Posterior cingulate gyrus (tissue), 11 donors: Measurements from ENCODE around the gene COL4A2.
"Not testable (repeated sequence)": the region's sequence is repeated elsewhere in the genome, so short reads cannot be mapped to it uniquely, and the experiment has no call there.

Source experiments
- DNase-seq, 10 donors: peaks; one replicate each; pipeline versions ENCODE4 v3.0.0 to v3.0.0-alpha.2; 2020 to 2021; ENCODE audit warnings: mixed read lengths in 3 of 10
- intact Hi-C: fragments of 100-400 bp; cut with DNase I; formaldehyde crosslinking; loops from one replicate; pipeline ENCODE4 v1.15.1; 2023

Gene COL4A2

DNA sequence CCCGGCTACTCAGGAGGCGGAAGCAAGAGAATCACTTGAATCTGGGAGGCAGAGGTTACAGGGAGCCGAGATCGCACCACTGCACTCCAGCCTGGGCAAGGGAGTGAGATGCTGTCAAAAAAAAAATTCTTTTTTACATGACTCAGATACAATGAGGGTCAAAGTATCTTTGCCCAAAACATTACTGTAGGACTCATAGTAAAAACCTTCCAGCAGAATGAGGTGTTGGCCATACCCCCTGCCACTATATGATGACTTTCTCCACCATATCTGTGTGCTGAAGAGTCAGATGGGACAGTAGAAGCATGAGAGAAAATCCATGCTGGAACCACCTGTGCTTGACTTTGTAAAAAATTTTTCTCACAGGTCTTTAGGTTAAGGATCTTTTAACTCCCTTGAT, 86.7 kb downstream of the COL4A2 start:
- no peak for DNase-seq
- intact Hi-C loops = no loop called here

DNA sequence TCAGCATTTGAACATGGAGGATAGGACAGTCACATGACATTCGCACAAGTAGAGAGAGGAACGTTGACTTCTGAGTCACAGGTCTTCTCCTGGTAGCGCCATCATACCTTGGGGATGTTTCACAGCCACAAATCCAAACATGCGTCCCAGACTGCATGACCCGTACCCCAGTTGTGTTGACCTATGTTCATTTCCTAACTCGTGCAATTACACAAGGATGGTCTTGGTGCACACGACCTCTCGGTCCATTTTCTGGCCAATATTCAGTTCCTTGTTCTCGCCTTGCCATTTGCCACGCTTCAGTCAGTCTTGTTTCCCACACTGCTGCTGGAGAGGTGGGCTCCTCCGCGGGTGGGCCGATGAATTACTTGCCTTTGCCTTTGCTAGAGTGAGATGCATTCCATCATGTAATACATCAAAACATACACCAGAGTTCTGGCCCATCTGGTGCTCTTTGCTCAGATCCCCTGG, 87.3 kb downstream of the COL4A2 start:
- intact Hi-C loops = no loop called here
- no peak for DNase-seq

DNA sequence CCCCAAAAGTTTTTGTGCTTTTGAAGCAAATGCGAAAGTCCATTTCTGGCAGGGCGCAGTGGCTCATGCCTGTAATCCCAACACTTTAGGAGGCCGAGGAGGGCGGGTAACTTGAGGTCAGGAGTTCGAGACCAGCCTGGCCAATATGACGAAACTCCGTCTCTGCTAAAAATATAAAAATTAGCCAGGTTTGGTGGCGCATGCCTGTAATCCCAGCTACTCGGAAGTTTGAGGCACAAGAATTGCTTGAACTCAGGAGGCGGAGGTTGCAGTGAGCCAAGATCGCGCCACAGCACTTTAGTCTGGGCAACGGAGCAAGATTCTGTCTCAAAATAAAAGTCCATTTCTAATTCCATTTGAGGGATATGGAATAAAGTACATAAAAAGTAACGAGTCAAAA, 88.5 kb downstream of the COL4A2 start:
- intact Hi-C loops, DNase-seq: not testable (repeated sequence)

DNA sequence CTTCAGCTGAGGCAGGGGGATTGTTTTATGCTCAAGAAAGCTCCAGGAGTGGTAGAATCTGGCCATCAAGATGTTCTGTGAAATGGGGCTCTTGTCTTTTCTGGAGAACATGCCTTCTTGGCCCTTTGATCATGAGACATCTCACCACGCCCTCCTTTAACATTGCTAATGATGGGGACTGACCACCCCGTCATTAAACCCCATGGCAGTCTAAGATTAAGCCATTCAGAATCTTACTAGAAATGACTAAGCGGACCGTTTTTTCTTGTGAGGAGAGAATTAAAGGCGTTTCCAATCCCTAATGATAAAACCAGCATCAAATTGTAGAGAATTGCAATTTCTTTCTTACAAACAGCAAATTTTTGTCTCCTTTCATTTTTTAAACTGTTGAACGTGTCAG, 89.4 kb downstream of the COL4A2 start:
- intact Hi-C loops = no loop called here
- no peak for DNase-seq

DNA sequence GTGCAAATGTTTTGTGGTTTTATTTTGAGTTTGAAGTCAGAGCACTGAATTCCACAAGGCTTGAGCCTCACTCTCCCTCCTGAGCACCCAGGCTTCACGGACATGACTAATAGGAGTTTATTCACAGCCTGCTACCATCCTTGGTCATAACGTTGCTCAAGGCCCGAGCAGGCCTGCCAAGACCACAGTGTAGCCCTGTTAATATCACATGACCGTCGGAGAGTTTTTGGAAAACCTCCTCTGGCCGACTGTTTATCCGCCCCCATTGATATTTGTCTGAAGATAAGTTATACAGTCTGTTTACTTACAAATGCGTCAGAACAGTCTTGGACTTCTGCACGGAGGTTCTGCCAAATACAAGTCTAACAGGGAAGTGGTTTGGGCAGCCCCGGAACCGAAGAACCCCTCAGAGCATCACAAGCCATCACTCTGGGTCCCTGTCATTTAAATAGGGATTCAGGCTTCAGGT, 89.9 kb downstream of the COL4A2 start:
- intact Hi-C loops = no loop called here
- no peak for DNase-seq

DNA sequence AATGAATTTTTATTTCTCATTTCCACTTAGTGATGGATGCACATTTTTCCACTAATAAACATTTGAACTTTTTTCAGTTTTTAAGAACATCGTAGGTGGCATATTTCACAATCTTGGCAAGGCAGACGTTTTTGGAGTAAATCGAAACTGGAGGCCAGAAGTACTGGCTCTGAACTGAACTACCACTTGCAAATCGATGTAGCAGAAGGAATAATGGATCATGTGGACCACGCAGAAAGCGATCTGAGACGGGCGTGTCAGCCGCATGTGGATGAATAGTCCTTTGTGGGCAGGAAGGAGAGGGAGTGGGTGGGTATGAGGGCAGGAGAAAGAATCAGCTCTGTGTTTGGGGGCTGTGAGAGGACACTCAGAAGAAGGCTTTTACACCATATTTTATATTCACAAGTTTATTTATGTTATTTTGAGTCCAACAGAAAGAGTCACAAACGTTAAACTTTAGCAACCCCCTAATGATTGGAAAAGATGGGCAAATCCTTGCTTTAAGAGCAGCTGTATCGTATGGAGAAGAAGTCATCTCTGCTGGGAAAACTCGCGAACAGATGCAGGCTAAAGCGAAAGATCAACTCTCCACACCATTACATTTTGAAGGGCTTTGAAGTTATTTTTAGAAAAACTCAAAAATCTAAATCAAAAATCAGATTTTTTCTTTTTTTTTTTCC, 90.5 kb downstream of the COL4A2 start:
- peak in 5 of 10 donors; percentile 34 to 93 (median 54) for DNase-seq

DNA sequence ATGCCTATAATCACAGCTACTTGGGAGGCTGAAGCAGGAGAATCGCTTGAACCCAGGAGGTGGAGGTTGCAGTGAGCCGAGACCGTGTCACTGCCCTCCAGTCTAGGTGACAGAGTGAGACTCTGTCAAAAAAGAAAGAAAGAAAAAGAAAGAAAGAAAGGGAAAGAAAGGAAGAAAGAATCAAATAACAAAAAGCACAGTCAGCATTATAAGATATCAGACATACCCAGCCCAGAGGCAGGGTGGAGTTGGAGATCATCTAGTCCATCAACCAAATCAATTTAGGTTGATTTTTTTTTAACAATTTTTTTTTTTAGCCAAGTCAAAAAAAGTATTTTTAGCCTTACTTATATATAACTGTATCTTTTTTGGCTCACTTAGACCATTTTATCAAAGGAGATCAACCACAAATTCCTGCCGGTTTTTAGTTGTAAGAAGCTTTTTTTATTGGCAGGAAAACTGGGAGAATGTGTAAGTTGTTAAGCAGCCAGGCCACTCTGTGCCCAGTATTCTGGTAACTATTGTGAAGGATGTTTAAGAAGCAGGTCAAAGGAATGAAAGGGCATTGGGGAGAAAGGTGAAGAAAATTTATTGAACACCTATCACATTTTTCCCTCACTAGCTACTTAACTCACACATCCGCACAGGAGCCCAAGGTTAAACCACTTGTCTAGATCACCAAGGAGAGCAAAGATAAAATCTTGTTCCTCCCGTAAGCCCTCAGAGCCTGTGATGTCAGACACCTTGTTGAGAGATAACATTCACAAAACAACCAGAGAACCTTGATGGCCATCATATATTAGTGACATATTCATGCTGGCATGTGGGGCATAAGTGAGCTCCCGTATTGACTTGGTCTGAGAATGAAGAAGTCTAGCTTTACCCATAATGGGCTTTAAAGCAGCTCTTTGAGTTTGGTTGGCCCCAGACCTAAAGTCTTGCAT, 91.8 kb downstream of the COL4A2 start:
- DNase-seq = no peak
- intact Hi-C loops = no loop called here

More for the DNA sequence above, 90.5 kb downstream of the COL4A2 start:
- intact Hi-C loops = no loop called here

DNA sequence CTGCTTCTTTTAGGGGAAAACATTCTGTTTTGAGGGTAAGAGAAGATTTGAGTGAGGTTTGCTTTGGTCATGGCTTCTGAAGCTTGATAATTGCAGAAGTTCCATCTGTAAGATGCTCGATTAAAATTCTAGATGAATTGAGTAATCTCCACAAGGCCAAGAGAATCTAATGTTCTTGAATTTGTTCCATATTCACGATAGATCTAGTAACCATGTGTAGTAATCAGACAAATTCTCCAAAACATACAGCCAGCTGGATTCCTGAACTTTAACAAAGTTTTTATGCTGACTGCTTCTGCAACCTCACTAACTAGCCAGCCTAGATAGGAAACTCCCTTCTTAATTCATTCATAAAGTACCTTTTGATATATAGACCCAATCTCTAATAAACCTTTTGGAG, 92.7 kb downstream of the COL4A2 start:
- no peak for DNase-seq
- intact Hi-C loops = no loop called here

DNA sequence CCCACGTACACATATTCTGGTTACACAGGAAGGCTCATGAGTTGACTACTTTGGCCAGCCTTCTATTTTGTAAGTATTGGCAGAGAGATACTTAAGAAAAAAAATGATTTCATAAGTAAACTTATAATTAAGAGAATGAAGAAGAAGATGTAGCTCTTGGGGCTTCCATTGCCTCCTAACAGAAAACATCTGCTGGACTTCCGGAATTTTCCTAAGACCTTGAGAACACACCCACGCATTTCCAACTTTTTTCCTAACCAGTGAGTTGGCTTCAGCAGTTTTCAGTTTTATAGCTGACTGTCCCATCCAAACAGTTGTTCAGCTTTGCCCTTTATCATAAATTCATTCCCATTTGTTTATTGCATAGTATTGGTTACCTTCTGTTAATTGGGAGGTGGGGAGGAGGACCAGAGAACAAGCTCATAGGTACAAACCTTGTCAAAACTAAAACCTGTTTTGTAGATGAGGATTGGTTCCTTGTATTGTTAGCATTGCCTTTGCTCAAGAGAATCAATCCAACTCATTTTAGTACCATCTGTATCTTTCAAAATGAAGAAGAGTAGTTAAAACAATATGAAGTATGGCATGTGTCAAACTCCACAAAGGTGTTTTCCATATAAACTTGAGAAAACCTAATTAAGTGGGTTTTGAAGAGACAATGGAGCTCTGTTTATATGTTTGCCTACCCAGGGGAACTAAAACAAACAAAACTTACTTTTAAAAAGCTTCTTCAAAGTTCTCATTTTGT, 93.9 kb downstream of the COL4A2 start:
- DNase-seq = no peak
- intact Hi-C loops = no loop called here

DNA sequence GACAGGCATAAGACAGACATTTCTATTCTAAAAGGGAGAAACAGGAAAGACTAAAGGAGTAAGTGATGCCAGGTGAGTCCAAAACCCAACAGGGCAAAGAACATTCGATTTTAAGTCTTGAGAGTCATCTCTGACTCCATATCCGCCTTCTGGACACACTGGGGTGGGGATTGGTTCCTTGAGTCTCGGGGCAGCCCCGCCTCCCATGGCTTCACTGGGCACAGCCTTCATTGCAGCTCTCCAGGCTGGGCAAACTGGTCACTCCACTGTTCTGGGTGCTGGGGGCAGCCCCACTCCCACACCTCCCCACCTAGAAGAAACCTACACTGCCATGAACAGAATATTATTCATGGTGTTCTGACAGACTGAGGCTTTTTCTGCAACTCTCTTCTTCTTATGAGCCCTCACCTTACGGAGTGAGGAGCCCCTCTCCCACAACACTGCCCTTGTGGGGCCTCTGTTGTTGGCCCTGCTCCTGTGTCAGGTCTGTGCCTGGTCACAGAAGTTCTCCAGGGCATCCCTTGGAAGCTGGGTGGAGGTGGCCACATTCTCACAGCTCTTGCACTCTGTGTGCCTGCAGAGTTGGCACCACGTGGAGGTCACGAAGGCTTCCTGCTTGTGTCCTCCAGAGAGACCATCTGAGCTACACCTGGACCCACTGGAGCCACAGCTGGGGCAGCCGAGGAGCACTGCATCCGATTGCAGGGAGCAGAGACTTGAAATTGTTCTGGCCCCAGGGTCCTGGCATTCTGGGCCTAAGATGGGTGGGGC, 95.4 kb downstream of the COL4A2 start:
- intact Hi-C loops = no loop called here
- no peak for DNase-seq

DNA sequence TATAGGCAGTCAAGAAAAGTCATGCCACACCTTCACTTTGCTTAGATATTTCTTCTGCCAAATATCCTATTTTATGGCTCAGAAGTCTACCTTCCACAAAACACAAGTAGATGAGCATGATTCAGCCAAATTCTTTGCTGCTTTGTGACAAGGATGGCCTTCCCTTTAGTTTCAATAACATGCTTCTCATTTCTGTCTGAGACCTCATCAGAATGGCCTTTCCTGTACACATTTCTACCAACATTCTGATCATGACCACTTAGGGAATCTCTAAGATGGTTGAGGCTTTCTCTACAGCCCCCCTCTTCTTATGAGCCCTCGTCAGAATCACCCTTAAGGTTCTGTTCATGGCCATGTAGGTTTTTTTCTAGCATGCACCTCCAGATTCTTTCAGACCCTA, 96.2 kb downstream of the COL4A2 start:
- intact Hi-C loops = no loop called here
- no peak for DNase-seq

DNA sequence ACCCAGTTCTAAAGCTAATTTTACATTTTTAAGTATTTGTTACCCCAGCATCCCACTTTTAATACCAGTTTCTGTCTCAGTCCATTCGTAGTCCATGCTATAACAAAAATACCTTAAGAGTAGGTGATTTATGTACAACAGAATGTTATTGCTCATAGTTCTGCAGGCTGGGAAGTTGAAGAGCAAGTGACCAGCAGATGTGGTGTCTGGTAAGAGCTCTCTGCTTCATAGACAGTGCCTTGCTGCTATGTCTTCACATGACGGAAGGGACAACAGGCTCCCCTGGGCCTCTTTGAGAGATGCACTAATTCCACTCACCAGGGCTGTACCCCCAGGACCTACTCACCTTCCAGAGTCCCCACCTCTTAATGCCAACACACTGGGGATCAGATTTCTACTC, 96.6 kb downstream of the COL4A2 start:
- intact Hi-C loops = no loop called here
- DNase-seq = no peak

DNA sequence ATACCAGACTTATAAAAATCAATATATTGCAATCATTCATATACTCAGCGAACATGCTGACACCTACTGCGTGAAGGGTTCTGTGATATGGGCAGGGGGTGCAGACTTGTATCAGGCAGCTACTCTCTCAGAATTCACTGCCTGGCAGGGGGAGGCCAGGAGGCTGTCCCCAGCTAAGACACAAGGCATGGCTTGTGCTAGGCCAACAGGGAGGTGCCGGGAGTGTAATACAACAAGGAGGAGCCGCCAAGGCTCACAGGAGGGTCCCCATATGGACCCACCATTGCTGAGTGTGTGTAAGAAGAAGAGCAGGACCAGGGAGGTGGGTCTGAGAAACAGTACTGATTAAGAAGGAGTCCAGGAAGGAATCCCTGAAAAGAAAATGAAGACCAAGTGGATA, 97.2 kb downstream of the COL4A2 start:
- intact Hi-C loops = no loop called here
- DNase-seq = no peak

DNA sequence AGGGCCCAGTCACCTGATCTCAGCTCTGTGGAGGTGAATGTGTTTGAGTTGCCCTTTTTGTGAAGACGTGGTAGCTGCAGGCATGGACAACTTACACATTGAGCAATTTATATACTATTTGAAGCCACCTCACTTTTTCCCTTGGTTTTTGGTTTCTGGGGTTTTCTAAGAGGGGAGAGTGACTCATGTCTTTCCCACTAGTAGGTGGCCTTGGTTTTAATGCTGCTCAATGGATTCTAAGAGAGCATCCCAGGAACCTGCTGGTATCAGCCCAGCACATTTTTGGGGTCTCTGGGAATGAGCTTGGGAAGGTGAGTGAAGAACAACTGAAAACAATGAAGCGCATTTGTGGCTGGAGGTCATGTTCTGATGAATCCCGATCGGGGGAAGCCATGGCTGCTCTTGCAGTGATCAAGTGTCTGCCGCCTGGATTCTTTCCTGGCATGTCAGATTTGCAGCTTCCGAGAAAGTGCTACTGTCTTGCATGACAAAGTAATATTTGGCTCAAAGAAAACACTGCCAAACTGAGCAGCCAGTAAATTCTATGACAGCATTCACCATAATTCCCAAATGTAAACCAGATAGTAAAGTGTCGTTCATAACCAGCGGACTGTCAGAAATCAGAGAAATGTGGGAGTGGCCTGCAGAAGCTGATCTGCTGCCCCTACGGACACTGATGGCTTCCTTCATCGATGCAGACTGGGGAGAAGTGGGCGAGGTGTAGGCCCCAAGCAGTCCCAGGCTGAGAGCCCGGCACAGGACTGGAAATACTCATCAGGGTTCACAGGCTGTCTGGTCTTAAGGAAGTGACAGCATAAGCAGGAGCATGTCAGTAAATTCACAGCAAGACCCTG, 98.7 kb downstream of the COL4A2 start:
- DNase-seq = no peak
- intact Hi-C loops = no loop called here

DNA sequence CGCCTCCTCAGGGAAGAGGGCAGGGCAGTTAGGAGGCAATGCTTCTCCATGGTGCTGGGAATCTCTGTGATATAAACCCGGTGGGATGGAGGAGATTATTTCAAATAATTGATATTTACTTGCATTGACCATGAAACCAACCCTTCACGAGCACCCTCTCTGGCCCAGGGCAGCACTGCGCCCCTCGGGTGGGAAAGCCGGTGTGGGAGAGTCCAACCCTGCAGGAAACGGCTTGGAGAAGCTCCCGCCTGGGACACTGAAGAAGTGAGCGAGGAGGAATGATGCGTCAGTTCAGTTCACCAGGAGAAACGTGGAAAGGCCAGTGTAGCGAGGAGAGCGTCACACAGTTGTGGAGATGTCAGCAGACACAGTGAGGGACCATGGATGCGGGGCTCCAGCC, 99.9 kb downstream of the COL4A2 start:
- intact Hi-C loops = no loop called here

DNA sequence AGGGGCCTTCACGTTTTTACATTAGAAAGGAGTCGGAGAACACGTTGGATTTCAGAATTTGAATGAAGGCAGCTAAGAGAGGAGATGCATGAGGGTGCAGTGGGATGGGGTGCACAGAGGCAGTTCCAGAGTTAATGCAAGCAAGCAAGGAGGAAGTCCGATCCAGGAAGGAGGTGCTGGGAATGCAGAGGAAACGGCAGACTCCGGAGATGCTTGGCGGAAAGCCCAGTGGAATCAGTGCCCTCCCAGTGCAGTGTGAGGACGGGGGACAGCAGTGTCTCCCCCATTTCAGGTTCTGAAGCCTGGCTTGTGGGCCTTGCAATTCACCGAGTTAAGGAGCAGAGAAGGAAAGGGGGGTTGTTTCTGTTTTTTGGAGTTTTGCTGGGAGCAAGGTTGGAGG, 100.4 kb downstream of the COL4A2 start:
- intact Hi-C loops = no loop called here
- DNase-seq = no peak

More for the DNA sequence above, 99.9 kb downstream of the COL4A2 start:
- DNase-seq = no peak

DNA sequence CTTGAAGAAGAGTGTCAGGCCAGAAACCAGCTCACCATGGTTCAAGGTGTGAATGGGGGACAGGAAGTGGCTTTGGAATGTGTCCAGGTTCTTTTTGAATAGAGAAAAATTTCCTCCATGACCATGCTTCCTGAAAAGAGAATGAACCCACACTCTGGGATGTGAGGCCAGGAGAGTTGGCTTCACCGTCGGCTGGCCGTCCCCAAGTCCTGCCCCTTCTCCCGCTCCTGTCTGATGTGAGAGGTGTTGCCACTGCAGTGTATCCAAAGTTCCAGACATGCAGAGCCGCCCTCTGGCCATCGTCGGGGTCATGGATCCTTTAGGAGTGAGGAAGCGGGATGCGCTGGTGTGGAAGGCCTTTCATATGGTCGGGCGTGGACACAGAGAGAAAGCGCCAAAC, 101.2 kb downstream of the COL4A2 start:
- DNase-seq = no peak
- intact Hi-C loops = no loop called here

DNA sequence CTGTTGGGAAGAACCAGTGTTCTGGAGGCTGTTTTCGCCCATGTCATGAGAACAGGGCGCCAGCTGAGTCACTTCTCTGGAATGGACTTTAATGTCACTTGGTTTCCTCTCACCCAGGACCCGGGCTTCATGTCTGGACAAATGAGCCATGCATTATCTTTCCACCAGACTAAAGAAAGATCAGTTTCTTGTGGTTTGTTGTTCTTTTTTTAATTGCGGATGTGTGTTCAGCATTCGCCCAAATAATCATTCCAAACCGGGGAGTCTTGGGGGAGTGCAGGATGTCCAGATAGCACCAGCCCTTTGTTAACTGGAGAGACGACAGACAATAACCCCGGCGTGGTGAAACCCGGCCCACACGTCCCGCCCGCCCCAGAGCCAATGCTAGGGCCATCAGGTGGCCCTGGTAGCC, 102.5 kb downstream of the COL4A2 start:
- intact Hi-C loops = no loop called here
- no peak for DNase-seq

DNA sequence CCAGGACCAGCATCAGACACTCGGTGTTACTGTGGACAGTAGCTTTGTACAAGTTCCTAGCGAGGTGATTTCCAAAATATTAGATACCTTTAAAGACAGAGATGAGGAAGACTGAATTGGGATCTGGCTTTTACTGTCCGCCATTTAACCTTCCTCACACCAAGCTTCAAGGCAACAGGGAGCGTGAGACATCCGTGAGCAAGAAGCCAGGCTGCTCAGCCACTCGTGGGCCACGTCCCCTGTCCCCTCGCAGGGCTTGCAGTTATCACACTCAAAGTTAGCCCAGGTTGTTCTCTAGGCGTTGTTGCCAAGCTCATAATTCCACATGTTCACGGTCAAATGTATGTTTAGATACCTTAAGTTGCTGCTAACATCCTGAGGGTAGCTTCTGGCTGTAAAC, 102.9 kb downstream of the COL4A2 start:
- intact Hi-C loops = loop anchor here (2.0 to 10.0 kb wide), 2 partner anchors 105 to 187 kb away; partner anchors contain the start of genes COL4A1 and COL4A2
- no peak for DNase-seq
